Measurements from ENCODE around the gene KHSRP.
"Not testable (repeated sequence)": the region's sequence is repeated elsewhere in the genome, so short reads cannot be mapped to it uniquely, and the experiment has no call there.

Gene KHSRP

DNA sequence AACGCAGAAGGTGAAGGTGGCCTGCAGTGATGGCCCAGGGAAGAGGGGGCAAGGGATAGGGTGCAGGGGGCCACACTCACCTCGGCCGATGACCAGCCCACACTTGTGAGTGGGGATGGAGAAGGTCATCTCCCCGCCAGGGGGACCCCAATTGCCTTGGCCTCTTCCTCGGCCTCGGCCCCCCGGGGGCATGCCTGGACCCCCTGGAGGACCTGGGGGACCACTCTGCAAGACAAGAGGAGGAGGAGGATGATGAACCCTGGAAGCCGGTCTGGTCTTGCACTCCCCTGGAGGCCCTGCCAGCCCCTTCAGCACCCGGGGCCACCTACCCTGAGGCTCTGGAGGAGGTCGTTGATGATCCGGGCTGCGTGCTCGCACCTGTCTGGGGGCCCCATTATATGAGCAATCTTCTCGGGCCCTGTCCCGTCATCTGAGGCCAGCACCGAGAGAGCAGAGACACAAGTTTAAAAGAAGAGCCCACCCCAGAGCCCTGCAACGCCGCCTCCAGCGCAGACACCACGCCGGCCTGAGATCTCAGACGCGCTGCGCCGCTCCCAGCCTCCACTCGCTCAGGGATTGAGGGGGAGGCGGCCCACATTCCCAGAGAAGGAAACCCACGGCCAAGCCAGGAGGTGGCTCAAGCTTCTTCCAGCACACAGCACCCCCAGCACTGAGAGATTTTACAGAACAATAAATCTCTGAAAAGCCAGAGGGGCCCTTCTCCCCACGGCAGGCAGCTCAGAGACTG lies 7.8 kb downstream of the KHSRP start:
- DNase-seq, result no peak

DNA sequence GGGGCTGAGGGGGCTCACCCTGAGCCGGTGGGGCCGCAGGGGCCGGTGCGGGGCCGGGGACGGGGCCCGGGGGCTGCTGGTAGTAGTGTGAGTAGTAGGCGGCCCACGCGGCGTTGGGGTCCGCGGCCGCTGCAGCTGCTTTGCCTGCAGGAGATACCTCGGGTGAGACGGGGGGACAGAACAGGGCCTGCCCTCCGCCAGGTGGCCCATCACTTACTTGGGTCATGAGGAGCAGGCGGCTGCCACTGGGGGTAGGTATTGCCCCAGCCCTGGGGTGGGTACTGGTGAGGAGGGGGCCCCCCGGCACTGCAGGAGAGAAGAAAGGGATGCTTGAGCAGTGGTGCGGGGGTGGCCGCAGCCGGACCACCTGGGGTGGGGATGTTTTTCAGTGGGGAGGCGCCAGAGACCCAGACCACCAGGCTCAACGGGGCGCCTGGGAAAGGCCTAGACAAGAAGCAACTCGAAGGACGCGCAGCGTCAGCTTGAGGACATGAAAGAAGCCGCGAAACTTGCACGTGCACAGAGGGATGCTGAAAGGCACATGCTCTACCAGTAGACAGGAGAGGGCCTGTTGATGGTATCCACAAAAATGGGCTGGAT lies 8.9 kb downstream of the KHSRP start:
- DNase-seq, result no peak

DNA sequence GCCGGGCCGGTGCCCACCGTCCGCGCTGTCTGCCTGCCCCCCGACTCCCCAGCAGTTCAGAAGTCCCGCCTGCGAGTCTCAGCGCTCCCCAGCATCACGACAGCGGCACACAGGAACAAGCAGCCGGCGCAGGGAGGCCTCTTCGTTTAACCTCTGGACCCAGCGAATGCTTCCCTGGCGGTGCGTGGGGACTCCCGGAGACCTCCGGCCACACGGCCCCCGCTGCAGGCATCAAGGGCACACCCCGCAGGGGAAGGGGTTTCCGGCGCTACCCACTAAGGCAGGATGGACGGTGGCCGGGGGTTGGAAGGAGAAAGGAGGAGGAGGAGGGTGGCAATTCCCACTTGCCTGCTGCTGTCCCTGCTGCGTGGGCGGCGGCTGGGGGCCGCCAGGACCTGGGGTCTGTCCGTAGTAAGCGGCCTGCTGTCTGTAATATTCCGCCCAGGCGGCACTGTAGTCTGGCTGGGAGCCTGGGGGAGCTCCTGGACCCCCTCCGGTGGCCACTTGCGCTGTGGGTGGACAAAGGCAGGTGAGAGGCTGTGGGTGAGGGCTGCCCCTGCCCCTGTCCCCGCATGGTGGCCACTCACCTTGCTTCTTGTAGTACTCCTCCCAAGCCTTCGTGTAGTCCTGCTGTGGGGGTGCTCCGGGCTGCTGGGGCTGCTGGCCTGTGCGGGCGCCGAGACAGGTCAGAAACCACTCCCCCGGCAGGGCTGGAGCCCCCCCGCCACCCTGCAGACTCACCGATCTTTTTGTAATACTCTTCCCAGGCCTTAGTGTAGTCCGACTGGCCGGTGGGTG lies 9.6 kb downstream of the KHSRP start:
- no peak for DNase-seq

DNA sequence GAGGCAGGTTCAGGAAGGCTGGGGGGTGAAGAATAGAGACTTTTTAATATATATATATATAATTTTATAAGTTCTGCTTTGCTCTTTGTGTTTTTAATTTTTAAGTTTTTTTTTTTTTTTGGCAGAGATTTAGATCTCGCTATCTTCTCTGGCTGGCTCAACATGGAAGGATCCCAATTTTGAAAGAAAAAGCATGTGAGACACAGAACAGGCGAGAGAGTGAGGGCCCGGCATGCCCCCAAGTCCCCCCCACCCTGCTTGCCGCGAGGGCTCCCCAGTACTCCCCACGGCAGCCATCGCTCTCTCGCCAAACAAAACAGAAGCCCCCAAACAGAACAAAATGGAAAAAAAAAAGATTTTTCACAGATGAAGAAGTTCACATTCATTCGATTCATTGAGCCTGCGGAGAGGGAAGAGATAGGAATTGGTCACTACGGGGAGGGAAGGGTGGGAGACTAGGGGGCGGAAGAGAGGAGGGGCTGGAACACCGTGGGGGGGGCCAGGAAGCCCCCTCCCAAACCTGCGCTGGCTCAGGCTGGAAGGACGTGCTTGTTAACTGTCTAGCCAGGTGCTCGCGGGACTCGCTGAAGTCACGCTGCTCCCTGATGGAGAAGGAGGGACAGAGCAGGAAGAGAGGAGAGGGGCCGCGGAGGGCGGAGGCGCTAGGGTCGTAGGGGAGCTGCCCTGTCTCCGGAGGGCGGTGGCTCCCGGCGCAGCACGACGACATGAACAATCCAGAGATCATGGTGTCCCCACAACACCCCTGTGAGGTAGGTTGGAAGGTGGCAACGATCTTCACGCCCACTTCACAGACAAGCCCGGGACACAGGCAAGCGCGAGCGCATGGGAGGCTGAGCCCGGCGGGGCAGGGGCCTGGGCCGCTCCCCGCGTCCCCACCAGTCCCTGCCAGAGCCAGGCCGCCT lies 10.6 kb downstream of the KHSRP start:
- DNase-seq, result no peak

DNA sequence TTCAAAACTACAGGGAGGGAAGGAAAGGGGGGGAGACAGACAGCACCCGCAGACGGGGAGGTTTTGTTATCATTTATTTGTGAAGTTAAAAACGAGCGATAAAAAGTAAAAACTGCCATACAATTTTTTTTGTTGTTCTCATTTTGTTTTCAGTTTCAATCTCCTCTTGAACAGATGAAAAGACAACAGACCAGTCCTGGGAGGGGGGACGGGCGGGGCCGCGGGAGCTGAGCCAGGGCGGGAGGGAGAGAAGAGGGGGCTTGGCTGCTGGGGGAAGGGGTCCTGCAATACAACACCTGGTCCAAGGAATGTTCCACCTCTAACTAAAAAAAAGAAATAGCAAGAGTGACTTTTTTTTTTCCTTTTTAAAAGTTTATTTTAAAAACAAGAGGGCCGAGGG lies 11.3 kb downstream of the KHSRP start:
- no peak for DNase-seq

DNA sequence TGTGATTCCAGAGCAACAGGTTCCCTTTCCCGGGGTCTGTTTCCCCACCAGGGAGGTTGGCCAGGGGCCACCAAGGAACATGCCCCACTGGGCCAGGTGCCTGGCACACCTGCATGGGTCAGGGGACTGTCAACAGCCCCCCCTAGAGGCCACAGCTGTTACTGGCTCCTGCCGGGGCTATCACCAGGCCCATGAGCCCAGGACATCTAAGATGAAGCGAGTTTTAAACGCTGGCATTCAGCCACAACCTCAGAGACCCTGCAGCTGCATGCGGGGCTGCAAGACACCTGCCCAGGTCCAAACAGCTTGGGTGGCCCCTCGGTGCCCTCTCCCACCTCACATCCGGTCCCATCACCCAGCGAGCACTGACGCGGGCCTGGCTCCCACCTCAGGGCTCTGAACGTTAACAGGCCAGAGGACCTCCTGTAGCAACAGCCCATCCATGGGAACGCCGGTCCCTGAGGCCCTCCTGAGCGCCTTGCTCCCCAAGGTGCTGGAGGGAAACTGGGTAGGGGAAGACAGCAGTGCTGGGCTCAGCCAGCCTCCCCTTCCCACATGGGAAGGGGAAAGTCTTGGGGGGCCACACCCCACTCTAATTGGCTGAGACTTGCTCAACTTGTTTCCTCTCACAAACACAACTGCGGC lies 12.0 kb downstream of the KHSRP start:
- DNase-seq, result no peak

DNA sequence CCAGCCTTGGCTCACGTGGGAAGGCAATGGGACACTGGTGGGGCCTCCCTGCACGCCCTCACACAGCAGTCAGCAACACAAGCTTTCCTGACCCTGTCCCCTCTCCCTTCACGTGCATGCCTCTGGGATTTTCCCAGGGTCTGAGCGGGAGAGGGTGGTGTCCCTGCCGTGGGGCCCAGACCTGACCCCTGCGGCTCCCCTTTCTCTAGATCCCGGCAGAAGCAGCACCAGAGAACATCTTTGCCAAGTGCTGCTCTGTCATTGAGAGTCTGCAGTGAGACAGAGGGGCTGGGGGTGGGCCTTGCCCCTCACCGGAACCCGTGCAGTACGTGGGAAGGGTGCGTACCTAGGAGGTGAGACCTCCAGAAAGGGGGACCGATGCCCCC lies 12.6 kb downstream of the KHSRP start:
- no peak for DNase-seq

DNA sequence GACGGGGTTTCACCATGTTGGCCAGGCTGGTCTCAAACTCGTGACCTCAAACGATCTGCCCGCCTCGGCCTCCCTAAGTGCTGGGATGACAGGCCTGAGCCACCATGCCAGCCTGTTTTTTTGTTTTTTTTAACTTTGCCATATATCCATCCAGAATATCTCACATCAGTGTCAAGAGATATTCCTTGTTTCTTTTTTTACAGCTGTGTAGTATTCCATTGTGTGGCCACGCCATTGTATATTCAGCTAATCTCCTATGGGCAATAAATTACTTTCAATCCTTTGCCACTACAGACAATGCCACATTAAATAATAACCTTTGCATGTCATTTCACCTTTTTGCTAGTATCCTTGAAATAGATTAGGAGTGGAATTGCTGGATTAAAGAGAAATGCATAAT lies 15.3 kb downstream of the KHSRP start:
- no peak for DNase-seq

DNA sequence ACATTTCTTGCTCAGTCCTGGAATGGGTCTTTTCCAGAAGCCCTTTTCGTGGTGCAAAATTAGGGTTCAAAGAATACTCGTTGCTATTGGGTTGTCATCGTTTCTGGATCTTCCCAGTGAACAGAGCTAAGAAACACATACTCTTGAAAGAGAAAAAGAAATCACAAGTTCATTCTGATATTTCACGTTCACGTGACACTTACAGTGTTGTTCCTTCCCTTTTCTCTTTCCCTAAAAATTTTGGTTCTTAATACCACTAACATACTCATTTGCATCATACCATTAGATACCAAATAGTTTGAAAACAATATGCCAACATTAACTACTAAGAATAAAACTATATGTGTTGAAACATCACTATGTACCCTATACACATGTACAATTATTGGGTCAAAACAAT lies 18.2 kb downstream of the KHSRP start:
- no peak for DNase-seq

DNA sequence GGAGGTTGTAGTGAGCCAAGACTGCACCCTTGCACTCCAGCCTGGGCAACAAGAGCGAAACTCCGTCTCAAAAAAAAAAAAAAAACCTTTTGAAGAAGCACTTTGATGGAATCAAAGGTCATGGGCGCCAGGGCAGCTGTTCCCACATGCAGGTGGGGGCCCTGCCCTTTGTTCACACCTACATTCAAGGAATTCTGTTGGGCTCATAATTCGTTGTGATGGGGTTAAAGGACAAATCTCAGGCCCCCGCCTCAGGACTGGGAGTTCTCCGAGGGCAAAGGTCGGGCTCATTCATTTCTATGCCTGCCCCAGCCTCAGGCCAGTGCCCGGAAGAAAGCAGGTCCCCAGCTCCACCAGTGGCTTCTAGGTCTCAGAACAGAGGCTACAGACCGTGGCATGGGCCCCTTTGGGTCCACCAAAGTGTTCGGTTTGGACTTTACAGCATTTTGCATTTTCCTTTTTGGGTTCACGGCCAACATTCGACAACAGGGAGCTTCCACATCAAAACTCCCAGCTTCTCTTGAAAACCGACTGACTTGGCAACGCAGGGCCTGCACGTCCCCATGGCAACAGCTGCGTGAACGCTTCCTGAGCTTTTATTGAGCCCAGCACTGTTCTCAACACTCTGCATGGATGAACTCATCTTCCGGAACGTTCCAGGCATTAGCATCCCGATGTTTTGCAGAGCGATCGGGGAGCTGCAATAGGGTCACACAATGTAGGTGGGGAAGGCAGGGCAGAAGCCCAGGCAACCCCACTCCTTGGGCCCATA lies 21.6 kb downstream of the KHSRP start:
- DNase-seq, result peak; percentile 26

DNA sequence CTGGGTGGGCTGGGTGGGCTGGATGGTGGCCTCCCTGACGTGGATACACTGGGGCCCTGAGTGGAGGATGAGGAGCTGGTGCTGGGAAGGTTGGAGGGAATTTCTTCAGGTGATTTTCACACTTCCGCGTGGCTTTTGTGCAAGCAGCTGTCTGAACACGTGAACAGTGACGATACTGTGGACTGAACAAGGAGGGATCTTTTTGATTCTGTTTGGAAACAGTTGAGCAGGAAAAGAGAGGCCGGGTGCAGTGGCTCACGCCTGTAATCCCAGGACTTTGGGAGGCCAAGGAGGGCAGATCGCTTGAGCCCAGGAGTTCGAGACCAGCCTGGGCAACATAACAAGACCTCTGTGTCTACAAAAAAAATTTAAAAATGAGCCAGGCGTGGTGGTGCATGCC lies 22.6 kb downstream of the KHSRP start:
- DNase-seq, result no peak

DNA sequence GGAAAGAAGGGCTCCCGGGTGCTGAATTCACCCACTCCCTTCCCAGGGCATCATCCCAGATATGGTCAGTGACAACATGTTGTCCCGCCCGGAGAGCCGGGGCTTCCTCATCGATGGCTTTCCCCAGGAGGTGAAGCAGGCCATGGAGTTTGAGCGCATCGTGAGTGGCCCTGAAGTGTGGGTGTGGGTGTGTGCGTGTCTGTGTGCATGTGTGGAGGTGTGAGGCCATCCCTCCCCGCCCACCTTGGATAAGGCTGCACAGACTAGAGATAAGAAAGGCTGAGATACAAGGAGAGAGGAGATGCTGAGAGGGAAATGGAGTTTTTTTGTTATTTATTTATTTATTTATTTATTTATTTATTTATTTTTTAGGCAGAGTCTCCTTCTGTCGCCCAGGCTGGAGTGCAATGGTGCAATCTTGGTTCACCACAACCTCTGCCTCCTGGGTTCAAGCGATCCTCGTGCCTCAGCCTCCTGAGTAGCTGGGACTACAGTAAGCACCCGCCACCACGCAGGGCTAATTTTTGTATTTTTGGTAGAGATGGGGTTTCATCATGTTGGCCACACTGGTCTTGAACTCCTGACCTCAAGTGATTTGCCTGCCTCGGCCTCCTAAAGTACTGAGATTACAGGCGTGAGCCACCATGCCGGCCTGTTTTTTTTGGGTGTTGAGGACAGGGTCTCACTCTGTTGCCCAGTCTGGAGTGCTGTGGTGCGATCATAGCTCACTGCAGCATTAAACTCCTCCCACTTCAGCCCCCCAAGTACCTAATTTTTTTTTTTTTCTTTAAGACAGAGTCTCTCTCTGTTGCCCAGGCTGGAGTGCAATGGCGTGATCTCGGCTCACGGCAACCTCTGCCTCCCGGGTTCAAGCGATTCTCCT lies 24.3 kb downstream of the KHSRP start:
- not testable (repeated sequence) for DNase-seq

DNA sequence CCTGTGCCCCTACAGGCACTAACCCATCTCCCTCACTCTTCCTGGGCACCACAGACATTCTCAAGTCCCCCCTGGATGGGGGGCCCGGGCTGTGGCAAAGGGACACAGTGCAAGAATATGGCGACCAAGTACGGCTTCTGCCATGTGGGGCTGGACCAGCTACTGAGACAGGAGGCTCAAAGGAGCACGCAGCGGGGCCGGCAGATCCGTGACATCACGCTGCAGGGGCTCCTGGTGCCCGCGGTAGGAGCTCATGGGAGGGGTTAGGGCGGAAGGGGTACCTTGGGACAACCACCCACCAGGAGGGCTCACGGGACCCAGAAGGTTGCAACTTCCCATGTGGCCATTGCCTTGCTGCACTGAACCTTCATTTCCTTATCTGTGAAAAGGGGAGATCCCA lies 28.3 kb downstream of the KHSRP start:
- DNase-seq, result no peak

DNA sequence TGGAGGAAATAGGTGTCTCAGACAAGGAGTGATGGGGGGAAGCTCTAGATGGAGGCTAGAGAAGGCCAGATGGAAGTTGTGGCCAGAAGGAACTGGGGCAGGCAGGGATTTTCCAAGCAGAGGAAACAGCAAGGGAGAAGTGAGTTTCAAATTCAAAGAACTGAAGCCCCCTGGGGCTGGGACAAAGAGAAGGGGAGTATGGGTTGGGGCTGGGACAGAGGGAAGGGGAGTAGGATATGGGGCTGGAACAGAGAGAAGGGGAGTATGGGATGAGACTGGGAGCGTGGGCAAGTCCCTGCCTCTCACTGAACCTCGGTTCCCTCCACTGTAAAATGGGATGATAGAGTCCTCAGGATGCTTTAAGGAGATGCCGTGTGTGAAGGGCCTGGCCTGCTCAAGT lies 29.8 kb downstream of the KHSRP start:
- no peak for DNase-seq

DNA sequence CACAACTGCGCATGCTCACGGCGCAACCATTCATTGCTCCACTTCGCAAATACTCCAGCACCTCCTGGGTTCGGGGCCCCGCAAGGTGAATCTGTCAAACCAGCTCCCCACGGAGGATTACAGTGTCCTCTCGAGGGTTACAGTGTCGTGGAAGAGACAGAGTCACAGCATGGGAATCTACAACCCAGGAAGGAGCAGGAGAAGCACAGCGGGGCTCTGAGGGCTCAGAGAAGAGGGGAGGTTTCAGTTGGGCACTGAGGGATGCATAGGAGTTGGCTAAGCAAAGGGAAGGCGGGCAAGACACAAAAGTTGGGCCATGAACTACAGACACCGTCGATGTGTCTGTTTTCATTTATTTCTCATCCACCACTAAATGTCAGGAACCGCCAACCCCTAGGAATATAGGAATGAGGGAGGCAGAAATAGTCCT lies 30.6 kb downstream of the KHSRP start:
- DNase-seq, result no peak

DNA sequence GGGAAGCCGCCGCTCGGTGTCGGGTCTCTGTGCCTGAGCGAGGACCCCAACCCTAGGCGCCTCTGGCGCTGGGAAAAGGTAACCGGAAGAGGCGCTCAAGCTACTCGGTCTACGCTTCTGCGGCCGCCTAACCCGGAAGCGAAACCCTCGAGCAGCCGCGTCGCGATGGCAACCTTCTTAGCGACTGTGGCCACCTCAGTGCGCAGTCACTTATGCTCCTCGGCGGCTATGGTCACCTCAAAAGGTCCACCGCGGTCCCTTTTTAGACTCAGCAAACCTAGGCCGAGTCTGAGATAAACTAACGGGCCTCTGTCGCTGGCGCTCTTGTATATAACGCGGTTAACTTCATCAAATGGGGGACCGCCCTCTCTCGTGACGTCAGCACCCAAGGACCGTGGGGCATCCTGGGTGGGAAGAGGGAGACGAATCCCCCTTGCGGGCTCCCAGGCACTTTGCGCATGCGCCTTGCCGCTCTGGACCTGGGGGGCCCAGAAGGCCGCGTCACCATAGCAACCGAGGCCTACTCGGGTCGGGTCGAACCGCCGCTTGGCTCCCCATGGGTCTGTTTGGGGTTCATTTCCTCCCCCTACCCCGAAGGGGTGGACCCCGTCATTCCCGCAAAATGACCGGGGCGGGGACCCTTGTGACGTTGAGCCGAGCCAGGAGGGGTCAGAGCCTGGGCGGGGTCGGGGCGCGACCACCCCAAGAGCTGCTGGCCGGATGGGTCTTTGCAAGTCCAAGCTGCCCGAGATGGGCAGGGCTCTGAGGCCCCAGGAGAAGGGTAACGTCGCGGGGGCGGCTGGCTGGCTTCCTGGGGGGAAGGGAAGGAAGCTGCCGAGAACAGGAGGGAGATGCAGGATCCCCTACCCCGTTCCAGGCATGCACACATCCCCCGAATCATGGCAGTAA lies 31.3 kb downstream of the KHSRP start, which contains the start of gene GTF2F1:
Gene GTF2F1, minus strand, starts transcription at position 91 of the 909 bp plus-strand sequence. CDS start 169 bp downstream, outside the sequence.
- DNase-seq, result peak; percentile 94

DNA sequence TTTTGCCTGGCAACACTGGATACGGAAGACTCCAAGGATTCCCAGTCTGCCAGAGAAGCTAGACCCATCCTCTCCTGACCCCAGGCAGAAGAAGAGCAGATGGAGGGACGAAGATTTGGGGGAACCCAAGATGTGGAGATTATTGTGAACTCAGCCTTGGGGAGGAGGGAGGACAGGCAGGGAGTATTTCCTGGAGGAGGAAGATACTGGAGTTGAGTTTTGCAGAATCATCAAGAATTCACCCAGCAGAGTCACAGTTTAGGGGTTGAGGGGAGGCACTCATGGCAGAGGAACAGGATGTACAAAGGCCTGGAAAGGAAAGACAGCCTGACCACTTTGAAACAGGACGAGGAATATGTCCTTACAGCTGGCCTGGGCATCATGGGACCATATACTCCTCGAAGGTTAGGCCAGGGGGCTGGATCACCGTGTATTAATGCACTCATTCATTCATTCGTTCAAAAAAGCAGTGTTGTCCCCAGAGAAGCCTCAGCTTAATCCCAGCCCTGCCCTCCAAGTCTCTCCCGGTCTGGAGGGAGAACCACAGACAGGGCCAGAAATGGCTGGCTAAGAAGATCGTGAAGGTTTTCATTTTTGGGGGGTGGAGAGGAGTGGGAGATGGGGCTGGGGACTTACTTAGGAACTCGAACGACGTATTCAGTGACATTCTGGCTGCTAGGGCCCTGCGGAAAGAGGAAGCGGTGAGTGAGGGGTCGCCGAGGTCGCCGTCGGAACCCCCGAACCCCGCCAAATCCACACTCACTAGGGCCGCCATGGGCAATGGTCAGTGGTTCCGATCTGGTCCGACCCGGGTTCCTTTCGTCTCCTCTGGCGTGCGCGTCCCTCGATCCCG lies 32.2 kb downstream of the KHSRP start:
- no peak for DNase-seq

DNA sequence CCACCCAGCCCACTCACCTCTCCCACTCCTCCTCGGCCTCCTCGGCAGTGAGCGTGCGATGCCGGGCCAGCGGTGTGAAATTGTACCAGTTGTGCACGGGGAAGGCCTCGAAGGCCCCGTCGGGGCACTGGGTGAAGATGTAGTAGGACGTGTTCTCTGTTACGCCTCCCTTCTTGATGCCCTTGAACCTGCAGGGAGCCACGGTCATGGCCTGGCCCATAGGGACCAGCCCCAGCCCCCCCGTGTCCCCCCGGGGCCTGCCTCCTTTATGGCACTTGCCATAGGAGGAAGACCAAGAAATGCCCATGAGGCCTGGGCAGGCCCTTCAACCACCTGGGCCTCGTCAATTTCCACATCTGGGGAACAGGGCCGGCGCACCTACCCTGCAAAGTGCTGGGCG lies 37.2 kb downstream of the KHSRP start:
- no peak for DNase-seq

All from DMS79 (cell line).